NCI-H2196 (cell line): ENCODE results near the gene NATD1.
A peak's percentile ranks its signal among the peaks of the same experiment; 100 is the strongest.

Experiments used
- DNase-seq: peaks from one replicate; lab custom pipeline; 2025; ENCODE audit not compliant: unreplicated experiment; lab: John Stamatoyannopoulos, UW

Gene NATD1

DNA sequence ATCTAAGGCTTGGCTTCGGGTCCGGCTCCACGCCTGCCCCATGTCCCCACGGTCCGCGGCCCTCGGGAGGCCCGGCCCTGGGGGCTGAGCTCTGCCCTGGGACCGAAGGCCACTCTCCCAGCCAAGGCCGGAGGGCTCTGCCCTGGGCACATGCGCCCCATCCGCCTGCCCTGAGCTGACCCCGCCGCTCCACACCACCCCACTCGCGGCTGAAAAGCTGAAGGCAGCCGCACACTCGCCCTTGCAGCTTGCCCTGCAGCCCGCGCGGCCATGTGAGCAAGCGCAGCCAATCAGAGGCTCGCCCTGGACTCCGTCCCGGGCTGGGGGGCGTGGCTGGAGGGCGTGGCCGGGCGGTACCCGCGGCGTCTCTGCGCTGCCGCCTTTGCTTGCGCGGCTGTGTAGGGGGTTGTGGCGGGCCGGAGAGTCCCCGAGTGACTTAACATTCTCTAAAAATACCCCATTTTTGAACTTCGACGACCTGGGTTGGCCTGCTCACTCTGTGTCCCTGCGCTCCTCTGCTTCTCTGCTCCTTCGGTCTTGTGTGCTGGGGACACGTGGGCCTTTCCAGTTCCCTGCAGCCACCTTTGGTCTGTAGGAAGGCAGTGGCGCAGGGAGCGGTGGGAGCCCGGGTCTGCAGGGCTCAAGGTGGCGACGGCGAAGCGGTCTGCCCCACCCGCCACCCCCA is 22.5 kb upstream of the NATD1 start:
- peak; percentile 61 for DNase-seq

DNA sequence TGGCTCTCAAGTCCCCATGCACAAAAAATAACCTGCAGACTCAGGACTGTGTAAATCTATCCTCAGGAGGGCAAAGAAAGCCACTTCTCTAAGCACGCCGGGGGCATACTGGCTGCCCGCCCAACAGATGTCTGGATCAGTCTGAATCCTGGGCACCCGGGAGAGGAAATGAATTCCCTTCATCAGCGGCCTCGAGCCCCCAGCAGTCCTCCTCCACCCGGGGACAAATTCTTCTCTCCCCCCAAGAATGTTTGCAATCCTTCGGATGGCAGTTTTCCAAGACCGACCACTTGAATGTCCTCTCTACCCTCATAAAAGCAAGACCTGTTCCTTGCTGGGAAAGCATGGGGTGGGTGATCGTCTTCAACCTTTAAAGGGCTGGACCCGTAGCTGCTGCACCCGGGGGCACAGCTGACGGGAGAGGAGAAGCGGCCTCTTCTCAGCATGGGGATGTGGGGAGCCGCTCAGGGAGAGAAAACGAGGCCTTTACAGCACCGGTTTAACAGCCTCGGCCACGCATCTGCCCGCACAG is 21.9 kb upstream of the NATD1 start:
- no peak for DNase-seq

DNA sequence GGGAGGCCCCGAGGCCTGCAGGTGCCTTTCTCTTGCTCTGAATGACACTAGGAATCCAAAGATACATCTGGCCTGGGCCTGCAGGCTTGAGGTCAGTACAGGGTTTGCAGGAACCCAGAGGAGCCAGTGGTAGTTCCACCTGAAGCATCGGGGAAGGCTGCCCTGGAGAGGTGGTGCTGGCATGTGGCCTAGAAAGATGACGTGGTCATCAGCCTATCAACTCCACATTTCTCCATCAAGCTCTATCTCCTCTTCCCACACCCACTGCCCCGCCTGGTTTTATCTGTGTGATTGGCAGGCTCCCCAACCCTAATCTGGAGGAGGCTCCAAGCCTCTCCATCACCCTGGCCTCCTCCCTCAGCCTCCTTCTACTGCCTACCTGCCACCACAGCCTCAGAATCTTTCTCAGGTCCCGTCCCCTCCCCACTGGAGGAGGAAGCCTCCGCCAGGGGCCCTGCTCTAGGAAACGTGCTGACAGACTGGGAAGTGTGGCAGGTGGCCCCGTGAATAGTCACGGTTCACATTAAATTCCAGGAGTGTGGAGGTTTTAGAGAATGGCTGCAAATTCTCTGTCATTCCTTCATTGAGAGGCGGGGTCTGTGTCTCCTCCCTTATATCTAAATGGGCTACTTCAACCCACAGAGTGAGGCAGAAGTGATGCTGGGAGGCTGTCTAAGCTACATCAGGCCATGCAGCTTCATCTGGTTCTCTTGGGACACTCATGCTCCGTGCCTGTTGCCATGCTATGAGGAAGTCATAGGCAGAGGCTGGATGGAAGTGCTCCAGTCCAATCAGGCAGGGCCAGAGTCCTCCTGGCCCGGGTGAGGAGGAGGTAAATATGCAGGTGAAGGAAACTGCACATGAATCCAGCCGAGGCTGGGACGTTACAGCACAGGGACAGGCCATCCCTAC is 19.9 kb upstream of the NATD1 start:
- peak; percentile 9 for DNase-seq

GRCh38 chr17:21272250-21272649 is 19.0 kb upstream of the NATD1 start:
- DNase-seq, result no peak

DNA sequence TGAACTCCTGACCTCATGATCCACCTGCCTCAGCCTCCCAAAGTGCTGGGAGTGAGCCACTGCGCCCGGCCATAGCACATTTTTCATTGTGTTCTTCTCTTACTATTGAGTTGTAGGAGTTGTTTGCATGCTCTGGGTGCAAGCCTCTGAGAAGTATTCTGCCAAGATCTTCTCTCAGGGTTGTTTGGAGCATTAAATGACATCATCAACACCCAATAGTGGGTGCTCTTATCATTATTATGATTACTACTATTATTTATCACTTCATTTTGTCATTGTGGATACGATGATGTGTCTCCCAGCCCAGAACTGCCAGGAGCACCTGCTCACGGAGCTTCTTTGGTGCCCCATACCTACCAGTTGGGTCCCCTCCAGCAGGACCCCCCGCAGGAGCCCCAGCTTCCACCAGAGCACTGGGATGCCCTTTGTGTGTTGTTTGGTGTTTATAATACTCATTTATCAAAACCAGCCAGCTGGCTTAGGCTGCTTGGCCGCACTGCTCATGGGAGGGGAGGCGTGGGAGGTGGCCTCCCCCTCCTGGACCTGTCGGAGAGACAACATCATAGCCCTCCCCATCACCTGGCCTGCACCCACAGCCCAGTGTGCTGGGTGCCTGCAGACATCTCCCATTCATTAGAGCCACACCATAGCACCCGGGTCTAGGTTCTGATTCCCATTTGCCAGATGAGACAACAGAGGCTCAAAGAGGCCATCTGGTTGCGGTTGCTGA is 18.4 kb upstream of the NATD1 start:
- no peak for DNase-seq

- no peak for DNase-seq
These were observed 16.2 kb upstream of the NATD1 start for GRCh38 chr17:21269394-21269793.

GRCh38 chr17:21268596-21269188 is 15.5 kb upstream of the NATD1 start:
- no peak for DNase-seq

GRCh38 chr17:21263376-21263775 is 10.2 kb upstream of the NATD1 start:
- no peak for DNase-seq

- no peak for DNase-seq
These were observed 9.2 kb upstream of the NATD1 start for GRCh38 chr17:21262259-21262993.

- no peak for DNase-seq
These were observed 5.4 kb upstream of the NATD1 start for GRCh38 chr17:21258593-21258992.

- no peak for DNase-seq
These were observed 634 bp upstream of the NATD1 start for GRCh38 chr17:21253646-21254441.

DNA sequence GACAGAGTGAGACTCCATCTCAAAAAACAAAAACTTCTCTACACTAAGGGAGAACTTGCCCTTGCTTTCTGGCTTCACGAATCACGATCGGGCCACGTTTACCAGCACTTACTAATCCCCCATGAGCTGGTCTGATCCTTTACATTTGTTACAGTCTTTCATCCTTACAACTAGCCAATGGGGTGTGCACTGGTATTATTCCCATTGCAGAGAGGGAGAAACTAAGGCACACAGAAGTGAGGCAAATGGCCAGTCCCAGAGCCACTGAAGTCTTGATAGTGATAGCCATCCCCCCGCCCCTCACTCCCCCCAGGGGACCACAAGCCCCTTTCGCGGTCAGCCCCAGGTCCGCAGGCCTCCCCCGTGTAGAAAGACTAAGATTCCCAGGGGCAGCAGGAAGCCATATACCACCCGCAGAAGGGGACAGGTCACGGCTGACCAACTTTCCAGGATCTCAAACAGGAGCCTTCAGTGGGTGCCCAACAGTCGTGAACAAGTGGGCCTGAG is 868 bp downstream of the NATD1 start:
- DNase-seq, result no peak

DNA sequence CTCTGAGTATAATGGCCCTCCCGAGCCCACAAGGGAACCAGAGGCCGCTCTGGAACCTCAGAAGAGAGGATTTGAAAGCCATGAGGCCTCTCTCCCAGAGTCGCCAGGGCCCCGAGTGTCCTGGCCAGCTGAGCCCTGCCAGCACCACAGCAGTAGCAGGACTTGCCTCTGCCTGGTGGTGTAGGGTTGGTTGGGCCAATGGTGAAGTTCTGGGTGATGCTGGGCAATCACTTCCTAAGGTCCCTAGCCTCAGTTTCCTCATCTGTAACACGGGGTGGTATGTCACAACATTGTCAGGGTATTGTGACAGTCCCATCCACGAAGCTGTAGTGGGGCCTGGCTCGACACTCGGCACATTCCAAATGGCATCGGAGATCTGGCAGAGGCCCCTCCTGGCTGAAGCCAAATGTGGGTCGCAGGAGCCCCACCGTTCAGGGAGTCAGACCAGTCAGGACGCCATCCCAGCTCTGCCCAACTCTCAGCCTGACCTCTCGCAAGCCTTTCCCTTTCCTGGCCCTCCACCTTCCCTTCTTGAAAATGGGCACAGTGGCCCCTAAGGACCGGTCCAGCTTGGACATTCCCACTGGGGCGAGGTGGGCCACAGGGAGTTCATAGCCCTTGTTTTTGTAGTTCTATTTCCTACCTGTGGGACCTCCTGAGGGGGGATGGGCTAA is 1.7 kb downstream of the NATD1 start:
- DNase-seq, result no peak

GRCh38 chr17:21250854-21251253 is 2.4 kb downstream of the NATD1 start:
- no peak for DNase-seq

DNA sequence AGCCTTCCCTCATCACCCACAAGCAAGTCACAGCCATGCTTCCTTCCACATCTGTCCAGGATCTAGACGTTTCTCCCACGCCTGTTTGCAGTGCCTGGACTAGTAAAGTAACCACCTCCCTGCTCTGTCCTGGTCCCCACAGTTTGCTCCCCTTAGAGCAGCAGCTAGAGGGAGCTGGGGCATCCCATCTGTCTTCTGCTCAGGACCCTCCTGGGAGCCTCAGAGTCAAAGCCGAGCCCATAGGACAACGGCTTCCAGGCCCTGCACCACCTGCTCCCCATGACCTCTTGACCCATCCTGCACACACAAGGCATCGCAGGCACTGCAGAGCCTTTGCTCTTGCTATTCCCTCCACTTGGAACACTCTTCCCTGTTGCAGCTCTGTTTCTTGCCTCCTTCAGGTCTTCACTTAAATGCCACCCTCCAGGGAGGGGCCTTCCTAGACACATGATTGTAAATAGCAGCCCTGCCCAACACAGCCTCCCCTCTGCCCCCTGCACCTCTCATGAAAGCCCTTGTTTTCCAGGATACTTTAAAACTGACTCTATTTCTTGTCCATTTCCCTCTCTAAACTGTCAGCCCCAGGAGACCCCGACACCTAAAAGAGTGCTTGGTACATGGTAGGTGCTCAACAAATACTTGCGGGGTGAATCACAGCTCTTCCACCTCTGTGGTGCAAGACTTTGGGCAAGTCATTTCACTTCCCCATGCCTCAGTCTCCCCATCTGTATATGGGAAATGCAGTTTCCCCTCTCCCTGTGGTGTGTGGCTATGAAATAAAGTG is 3.1 kb downstream of the NATD1 start:
- no peak for DNase-seq

GRCh38 chr17:21249086-21249795 is 4.0 kb downstream of the NATD1 start:
- DNase-seq, result no peak

- DNase-seq, result no peak
These were observed 4.7 kb downstream of the NATD1 start for GRCh38 chr17:21248500-21248899.
